ENCODE results near the gene CTRB2.

CTRB2 gene

DNA sequence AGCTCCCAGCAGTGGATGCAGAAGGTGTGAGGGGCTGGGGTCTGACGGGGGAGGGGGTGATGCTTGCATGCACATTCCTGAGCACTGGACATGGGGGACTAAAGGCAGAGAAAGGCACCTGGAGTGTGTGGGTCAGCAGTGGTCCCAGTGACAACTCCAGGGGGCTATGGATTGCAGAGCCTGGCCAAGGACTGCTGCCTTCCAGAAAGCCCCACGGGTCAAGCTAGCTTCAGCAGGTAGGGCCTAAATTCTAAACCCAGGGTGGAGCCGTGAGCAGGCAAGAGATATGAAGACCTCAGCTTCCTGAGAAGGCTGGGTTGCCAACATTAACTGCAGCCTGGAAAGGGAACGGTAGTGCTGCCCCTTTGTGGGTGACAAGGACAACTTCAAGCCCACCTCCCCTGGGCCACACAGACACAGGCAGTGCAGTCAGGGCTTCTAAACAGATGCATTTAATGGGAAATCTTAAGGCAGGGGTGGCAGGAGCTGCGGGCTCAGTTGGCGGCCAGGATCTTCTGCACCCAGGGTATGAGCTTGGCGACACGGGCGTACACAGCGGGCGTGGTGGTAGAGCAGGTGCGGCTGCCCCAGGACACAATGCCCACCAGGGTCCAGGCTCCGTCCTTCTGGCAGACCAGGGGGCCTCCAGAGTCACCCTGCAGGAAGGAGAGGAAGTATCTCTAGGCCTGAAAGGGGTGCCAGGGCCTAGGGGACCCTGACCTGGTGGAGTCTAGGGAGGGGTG is 3.1 kb downstream of the CTRB2 start:
- no peak for DNase-seq

DNA sequence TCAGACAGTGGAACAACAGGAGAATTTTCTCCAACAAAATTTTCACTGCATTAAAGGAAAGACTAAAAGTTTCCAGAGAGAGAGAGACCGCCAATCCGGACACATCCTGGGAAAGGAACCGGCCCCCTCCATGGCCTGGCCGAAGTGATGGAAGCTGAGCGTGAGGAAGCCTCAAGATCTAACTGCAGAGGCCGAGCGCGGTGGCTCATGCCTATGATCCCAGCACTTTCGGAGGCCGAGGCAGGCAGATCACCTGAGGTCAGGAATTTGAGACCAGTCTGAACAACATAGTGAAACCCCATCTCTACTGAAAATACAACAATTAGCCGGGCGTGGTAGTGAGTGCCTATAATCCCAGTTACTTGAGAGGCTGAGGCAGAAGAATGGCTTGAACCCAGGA is 3.9 kb downstream of the CTRB2 start:
- DNase-seq = no peak

DNA sequence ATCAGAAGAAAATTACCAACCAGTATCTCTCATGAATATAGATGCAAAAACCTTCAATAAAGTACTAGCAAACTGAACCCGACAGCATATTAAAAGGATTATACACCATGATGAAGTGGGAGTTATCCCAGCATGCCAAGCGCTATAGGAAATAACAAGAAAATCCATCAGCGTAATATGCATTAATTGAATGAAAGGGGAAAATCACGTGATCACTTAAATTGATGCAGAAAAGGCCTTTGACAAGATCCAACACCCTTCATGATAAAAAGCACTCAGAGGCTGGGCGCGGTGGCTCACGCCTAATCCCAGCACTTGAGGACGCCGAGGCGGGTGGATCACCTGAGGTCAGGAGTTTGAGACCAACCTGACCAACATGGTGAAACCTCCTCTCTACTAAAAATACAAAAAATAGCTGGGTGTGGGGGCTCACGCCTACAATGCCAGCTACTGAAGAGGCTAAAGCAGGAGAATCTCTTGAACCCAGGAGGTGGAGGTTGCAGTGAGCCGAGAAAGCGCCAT is 4.8 kb downstream of the CTRB2 start:
- no peak for DNase-seq

DNA sequence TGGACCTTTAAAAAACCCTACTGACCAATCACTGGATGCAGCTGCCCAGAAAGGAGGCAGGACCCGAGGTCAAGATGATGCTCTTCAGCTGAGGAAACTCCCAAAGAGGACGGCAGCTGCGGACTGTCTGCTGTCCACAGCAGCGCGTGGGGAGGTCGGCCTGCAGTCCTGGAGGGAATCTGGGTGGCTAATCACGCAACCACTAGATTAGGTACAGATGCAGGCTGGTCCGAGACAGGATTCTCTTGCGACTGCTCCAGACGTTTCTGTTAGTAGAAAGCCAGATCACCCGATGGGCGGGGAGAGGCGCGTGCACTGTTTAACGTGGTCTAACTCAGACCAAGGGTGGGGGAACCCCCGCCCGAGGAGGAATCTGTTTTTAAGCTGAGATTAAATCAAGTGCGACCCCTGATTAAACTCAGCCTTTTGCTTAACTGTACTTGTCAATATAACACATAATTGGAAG is 8.8 kb downstream of the CTRB2 start:
- DNase-seq = no peak

DNA sequence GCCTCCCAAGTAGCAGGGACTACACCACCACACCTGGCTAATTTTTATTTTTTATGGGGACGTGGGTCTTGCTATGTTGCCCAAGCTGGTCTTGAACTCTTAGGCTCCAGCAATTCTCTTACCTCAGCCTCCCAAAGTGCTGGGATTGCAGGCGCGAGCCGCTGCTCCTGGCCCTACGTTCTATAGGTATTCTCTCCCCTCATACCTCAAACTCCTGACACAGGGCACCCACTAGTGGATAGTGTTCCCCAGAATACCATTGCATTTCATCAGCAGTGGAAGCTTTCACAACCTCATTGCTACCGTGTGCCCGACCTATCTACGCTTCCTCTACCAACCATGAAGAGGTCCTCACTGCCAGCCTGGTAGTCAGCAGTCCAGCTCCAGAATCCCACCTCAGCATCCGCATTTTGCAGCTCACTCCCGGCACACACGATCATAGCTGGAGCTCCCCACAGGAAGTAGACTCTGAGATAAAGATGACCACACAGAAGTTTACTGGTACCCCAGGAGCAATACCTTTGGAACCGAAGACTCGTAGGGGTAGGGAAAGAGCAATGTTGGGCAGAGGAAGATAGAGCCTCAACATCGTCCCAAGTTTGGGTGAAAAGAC is 9.3 kb downstream of the CTRB2 start:
- no peak for DNase-seq

DNA sequence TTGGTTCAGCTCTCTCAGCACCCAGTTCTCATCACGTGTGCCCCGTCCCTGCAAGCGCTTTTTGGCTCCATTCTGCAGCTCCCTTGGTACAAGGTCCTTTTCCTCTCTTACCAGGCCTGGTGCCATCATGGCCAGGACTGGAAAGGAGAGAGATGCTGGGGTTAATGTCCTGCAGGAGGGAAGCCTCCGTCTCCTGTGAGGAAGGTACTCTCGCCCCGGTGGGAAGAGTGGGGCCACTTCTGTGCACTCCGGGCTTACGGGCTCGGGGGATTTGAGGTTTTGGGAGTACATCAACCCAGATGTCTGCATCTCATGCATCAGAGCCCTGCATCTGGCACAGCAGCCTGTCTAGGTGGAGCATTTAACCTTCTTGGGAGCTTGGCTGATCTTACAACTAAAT is 10.1 kb downstream of the CTRB2 start:
- DNase-seq = no peak

DNA sequence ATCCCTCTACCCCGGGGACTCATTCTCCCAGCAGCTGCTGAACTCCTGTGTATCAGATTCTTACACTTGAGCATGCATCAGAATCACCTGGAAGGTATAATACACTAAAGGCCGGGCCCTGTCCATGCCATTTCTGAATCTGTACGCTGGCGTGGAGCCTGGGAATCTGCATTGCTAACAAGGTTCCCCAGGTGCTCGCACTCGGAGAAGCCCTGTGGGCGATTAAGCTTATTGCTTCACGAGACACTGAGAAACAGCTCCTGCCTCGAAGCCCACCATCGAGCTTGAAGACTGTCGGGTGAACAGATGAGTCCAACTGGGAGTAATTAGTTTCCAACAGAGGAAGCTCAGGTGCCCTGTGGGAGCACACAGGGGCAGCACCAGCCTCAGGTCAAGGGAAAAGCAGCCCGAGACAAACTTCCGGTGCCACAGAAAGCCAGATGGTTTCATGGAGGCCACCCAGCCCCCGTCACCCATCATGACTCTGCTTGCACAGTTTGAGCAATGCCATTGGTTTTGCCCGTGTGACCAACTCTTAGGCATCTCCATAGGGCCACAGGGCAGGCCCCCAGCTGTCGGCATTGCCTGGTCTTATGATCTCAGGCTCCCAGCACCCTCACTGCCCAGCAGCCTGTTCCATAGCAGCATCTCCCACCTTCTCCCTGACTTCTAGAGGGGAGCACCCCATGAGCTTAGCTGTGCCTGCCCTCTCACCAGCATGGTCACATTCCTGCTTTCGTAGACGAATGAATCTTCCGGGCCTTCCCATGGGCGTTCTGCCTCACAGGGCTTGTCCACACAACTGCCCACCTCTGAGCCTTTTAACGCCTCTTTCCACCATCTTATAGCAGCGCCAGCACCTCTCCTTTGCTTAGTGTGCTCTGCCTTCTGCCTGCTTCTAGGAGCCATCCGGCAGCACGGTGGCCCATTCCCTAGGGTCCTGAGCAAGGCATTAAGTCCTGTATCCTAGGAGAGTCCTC is 10.9 kb downstream of the CTRB2 start:
- DNase-seq = no peak

DNA sequence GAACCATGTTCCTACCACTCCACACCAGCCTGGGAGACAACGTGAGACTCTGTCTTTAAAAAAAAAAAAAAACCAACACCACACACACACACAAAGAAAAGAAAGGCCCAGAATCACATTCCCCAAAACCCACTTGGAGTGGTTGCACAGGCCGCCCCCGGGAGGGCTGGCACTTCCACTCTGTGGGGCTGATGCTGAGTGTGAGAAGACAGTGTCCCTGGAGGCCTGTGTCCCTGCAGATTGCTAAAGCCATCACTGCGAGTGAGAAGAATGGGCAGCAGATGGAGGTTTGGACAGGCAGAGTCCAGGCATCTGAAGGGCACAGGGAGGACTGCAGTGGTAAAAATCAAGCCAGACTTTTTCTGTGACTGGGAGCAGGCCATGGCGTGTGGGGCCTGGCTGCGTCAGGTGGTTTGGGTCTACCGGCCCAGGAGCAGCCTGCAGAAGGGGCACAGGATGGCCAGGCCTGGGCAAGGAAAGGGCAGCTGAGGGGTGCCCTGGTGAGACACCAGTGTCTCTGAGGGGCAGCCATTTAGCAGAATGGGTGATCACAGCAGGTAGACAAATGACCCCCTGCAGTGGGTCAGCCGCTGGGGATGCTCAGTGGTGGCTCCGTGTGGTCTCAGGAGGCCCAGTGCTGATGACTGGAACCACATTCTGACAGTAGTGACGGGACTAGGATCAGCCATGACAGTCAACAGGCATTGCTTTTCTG is 13.1 kb downstream of the CTRB2 start:
- DNase-seq = no peak

DNA sequence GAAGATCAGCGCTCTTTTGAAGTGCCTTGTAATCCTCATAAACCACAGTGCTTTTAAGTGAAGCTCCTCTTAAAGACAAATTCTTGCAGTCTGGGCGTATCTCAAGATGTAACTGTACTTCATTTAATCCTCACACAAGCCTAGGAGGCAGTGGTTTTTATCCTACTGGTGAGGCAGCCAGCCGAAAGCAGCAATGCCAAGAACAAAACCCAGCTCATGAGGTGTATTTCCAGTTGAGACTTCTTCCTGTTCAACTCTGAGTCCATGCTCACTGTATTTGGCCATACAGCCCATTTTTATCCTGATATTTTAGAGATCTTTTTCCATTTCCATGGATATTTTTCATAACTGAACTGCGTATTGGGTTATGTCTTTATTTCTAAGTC is 13.7 kb downstream of the CTRB2 start:
- no peak for DNase-seq

DNA sequence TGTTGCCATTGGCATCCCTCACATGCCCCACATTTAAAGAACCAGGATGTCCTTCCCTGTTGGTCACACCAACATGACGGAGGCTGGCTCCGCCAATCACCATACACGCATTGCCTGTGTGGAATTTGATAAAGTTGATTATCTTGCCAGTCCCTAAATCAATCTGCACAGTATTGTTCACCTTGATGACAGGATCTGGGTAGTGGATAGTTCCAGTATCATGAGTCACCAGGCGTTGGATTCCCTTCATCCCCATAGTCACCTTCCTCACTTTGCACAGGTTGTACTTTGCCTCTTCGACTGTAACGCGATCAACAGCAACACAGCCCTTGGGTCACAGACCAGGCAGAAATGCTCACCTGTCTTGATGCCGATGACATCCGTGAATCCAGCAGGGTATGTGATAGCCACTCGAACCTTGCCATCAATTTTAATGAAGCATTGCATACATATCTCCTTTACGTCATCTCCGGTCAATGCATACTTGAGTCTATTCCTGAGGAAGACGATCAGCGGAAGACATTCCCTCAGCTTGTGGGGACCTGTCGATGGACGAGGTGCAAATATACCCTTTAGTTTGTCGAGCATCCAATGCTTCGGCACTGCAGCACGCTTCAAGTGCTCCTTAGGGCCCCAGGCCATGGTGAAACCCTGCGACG is 14.2 kb downstream of the CTRB2 start:
- DNase-seq = no peak

DNA sequence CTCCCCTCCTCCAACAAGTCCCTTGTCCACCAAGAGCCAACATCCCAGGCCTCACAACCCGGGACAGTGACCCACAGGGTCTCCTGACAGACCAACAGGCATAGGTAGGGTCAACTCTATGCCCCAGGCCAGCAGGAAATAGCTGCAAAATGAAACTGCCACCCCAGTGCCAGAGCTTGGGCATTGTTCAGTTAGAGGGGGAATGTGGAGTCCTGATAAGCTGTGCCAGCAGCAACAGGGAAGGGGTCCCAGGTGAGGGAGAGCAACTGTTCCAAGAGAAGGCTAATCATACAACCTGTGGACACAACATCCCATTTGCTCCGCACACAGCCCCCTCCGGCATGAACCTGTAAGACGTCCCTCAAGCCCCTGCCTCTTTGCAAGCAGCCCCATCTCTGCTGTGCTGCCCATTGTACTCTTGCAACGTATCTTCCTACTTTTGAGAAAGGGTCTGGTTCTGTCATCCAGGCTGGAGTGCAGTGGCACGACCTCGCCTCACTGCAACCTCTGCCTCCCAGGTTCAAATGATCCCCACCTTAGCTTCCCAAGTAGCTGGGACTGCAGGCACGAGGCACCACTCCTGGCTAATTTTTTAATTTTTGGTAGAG is 17.2 kb downstream of the CTRB2 start:
- no peak for DNase-seq

DNA sequence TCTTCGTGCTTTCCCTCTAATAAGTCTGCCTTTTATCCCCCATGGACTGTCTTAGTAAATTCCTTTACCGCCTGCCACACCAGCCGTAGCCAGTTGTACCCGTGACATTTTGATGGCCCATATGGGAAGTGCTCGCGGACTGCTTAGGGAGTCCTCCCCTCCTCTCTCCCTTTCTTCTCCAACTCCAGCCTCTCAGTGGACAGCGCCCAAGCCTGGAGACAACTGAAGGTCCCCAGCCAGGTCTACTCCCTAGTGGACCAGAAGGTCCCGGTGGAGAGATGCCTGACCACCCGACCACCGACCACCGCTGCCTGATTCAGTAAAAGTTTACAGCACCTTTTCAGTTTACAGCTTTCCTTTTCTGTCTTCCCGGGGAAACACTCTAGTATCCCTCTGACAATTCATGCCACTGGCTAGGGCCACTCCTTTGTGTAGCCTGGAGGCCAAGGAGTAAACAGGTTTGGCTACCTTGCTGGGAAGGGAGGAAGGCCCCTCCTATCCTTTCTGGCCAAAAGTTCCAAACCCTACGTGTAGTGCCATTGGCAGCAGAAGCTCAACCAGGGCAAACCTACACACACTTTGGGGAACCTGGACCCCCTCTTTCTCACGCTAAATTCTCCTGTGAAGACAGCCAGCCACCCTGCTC is 18.0 kb downstream of the CTRB2 start:
- DNase-seq = no peak

DNA sequence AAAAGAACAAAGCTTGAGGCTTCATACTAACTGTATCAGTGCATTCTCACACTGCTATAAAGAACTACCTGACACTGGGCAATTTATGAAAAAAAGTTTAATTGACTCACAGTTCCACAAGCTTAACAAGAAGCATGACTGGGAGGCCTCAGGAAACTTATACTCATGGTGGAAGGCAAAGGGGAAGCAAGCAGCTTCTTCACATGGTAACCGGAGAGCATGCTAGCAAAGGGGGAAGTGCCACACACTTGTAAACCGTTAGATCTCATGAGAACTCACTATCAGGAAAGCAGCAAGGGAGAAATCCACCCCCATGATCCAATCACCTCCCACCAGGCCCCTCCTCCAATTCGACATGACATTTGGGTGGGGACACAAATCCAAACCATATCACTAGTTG is 25.3 kb downstream of the CTRB2 start:
- DNase-seq = no peak

DNA sequence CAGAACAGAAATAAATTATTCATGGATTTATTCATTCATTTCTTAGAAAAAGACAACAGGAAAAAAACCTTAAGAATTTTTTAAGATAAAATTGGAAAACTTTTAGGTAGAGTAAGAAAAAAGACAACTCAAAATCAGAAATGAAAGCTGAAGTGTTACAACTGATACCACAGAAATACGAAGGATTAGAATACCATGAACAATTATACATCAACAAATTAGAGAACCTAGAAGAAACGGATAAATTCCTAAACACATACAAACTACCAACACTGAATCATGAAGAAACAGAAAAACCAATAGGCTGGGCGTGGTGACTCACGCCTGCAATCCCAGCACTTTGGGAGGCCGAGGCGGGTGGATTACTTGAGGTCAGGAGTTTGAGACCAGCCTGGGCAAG is 27.8 kb downstream of the CTRB2 start:
- no peak for DNase-seq

DNA sequence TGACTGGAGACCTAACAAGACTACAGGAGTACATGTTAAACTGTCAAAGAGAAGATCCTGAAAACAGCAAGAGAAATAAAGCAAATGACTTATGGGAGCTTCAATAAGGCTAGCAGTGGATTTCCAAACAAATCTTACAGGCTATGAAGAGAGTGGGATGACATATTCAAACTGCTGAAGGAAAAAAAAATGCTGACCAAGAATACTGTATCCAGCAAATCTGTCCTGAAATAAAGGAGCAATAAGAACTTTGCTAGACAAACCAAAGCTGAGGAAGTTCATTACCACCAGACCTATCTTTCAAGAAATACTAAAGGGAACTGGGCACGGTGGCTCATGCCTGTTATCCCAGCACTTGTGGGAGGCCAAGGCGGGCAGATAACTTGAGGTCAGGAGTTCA is 30.0 kb downstream of the CTRB2 start:
- DNase-seq = no peak

DNA sequence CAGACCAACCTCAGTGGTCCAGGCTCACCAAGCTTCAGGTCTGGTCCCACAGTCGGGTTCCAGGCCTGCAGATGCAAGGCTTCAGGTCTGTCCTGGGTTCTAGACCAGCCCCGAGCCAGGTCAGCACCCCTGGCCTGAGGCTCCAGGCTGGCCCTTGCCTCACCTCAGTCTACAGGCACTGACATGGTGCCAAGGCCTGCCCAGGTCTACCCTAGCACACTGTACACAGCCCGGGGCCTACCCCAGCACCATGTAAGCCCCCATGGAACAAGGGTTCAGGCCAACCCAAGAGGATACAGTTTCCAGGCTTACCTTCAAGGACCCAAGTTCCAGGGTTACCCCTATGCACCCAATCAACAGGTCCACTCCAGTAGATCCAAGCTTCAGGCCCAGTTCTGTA is 31.9 kb downstream of the CTRB2 start:
- no peak for DNase-seq

DNA sequence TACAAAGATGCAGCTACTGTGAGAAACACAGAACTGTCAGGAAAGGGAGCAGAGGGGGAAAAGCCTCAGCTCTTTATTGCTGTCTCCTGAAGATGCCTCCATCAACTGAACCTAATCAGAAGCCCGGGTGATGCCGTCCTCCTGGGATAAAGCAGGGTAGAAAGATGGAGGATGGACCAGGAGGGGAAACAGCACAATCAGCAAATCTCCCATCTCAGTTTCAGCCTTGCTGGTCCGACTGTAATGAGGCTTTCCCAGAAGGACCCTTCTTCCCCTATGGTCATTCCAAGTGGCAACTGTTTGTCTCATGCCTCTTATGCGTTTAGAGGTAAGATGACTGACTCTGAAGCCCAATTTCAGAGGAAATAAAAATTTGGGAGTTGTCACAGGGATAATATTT is 34.4 kb downstream of the CTRB2 start:
- DNase-seq = no peak

DNA sequence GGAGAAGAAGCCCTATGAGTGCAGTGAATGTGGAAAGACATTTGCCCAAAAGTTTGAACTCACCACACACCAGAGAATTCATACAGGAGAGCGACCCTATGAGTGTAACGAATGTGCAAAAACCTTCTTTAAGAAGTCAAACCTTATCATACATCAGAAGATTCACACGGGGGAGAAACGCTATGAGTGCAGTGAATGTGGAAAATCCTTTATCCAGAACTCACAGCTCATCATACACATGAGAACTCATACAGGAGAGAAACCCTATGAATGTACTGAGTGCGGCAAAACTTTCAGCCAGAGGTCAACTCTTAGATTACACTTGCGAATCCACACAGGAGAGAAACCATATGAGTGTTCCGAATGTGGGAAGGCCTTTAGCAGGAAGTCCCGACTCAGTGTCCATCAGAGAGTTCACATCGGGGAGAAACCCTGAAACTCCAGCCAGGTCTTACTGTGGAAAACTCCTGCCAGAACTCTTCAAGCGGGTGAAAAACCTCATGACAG is 37.0 kb downstream of the CTRB2 start:
- DNase-seq = no peak

DNA sequence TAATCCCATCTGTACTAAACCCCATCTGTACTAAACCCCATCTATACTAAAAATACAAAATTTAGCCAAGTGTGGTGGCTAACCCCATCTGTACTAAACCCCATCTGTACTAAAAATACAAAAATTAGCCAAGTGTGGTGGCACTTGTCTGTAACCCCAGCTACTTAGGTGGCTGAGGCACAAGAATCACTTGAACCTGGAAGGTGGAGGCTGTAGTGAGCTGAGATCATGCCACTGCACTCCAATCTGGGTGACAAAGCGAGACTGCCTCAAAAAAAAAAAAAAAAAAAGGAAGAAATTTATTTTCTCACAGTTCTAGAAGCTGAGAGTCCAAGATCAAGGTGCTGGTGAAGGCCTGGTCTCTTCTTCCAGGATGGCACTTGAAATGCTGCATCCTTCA is 46.6 kb downstream of the CTRB2 start:
- no peak for DNase-seq

All from CD4-positive, alpha-beta T cell treated with Interleukin-15 for 1 hour (primary cell).